Measurements from ENCODE around the gene PRKACB. TPM values are rescaled to one million over a fixed set of nuclear protein-coding genes. Genes with fewer than 3 reads are reported as not detected.
"Not testable (repeated sequence)": the region's sequence is repeated elsewhere in the genome, so short reads cannot be mapped to it uniquely, and the experiment has no call there.

Gene PRKACB
- polyA plus RNA-seq, 2 of the 4 experiments (the other 2 are of a cell fraction) = 10.9 to 17.9 TPM

DNA sequence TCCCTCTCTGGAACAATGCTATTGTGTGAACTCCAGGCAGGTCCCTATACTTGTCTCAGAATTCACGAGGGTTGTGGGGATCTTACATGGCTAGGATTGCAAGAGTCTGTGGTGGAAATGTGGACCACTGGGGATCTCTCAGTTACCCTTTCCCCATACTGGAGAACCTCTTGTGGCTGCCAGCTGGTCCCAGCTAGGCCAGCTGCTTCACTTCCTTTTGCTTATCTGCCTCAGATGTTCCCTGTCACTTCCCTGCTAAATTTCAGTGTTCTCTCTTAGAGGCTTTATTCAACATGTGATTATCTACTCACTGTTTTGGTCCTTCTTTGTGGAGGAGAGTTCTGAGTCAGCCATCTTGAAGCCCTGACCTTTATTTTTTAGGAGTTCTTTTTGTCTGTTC lies 81.6 kb downstream of the PRKACB start:
- H3K4me2 ChIP-seq = no peak overlapping the region
- ATAC-seq = no peak
- H3K4me1 ChIP-seq = no peaks in the 10 kb centered on the region
- ChIA-PET CTCF (no interaction called here), POLR2A (no interaction called here)
- WGBS (ENCODE audit: missing lambda C conversion rate) = 88% methylated on average over 1 of the region's 1 CpG
- FAIRE-seq = no peak
- DNase-seq (ENCODE audit: low read depth in 1 of 2, low spot score in 1 of 2) = no peak
- H3K9me3 ChIP-seq = no peaks in the 10 kb centered on the region; the same call in 2 of the 3 replicates
- no peak for TF ChIP-seq FOSL2 (IDR thresholded peaks at IDR 0.05)
- no peak for TF ChIP-seq FOSL2 (CRISPR knock-in tag; IDR thresholded peaks at IDR 0.05)
- no peak for TF ChIP-seq MAFK (IDR thresholded peaks at IDR 0.05; ENCODE audit: partially characterized antibody)
- TF ChIP-seq EHF (CRISPR knock-in tag; IDR thresholded peaks at IDR 0.05) = no peak
- TF ChIP-seq, protein P1, sequence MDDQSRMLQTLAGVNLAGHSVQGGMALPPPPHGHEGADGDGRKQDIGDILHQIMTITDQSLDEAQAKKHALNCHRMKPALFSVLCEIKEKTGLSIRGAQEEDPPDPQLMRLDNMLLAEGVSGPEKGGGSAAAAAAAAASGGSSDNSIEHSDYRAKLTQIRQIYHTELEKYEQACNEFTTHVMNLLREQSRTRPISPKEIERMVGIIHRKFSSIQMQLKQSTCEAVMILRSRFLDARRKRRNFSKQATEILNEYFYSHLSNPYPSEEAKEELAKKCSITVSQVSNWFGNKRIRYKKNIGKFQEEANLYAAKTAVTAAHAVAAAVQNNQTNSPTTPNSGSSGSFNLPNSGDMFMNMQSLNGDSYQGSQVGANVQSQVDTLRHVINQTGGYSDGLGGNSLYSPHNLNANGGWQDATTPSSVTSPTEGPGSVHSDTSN (IDR thresholded peaks at IDR 0.05) = no peak
- no peak overlapping the region for H3K27ac ChIP-seq
- no peak overlapping the region for H3K4me3 ChIP-seq

DNA sequence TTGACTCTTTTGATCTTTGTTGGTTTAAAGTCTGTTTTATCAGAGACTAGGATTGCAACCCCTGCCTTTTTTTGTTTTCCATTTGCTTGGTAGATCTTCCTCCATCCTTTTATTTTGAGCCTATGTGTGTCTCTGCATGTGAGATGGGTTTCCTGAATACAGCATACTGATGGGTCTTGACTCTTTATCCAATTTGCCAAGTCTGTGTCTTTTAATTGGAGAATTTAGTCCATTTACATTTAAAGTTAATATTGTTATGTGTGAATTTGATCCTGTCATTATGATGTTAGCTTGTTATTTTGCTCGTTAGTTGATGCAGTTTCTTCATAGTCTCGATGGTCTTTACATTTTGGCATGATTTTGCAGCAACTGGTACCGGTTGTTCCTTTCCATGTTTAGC lies 88.6 kb downstream of the PRKACB start:
- H3K4me1 ChIP-seq; CTCF ChIA-PET; H3K4me3 ChIP-seq; H3K4me2 ChIP-seq; ATAC-seq; DNase-seq (ENCODE audit: low read depth in 1 of 2, low spot score in 1 of 2); H3K27ac ChIP-seq; H3K9me3 ChIP-seq; FAIRE-seq; POLR2A ChIA-PET: not testable (repeated sequence)
- 65% methylated on average over 3 of the region's 3 CpGs for WGBS (ENCODE audit: missing lambda C conversion rate)

DNA sequence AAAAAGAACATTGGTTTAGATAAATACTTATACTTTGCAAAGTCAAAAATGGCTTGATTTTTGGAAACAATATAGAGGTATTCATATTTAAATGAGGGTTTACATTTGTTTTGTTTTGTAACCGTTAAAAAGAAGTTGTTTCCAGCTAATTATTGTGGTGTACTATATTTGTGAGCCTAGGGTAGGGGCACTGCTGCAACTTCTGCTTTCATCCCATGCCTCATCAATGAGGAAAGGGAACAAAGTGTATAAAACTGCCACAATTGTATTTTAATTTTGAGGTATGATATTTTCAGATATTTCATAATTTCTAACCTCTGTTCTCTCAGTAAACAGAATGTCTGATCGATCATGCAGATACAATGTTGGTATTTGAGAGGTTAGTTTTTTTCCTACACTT lies 92.2 kb downstream of the PRKACB start:
- POLR2A ChIA-PET = no interaction called here

DNA sequence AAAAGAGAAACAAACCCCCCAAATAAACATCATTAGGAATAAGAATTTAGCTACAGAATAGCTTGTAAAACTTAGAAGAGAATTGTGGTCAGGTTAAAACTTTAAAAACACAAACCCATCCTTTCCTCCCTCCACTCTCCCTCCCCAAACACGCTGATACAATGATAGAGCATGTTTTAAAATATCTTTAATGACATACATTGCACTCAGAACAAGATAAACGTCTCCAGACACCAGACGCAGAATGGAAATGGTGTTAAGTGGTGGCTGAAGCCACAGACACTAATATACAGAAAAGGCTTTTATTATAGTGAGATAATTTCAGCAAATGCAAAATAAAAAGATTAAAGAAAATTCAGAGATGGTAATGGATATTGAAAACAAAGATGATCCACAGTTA lies 98.6 kb downstream of the PRKACB start:
- 76% methylated on average over 3 of the region's 3 CpGs for WGBS (ENCODE audit: missing lambda C conversion rate)
- H3K4me2 ChIP-seq = no peak overlapping the region
- ATAC-seq (no peak), FAIRE-seq (no peak), DNase-seq (ENCODE audit: low read depth in 1 of 2, low spot score in 1 of 2) (no peak)
- H3K27ac ChIP-seq = no peak overlapping the region
- TF ChIP-seq ZFP36 (IDR thresholded peaks at IDR 0.05; ENCODE audit: borderline replicate concordance, partially characterized antibody) = no peak
- no peak for TF ChIP-seq JUN (IDR thresholded peaks at IDR 0.05)
- no peak for TF ChIP-seq PHF8 (IDR thresholded peaks at IDR 0.05; ENCODE audit: borderline replicate concordance, low read depth)
- TF ChIP-seq CHD2 (IDR thresholded peaks at IDR 0.05; ENCODE audit: low read length, partially characterized antibody) = no peak
- TF ChIP-seq HEYL (CRISPR knock-in tag; IDR thresholded peaks at IDR 0.05) = no peak
- TF ChIP-seq ESRRA (IDR thresholded peaks at IDR 0.05; ENCODE audit: borderline replicate concordance, low read length) = no peak
- no peak for TF ChIP-seq FOSL2 (IDR thresholded peaks at IDR 0.05)
- no peak for TF ChIP-seq FOSL2 (CRISPR knock-in tag; IDR thresholded peaks at IDR 0.05)
- no peak for TF ChIP-seq TFCP2L1 (CRISPR knock-in tag; IDR thresholded peaks at IDR 0.05)
- TF ChIP-seq EP300 (IDR thresholded peaks at IDR 0.05) = no peak
- no peak for TF ChIP-seq CBX2 (IDR thresholded peaks at IDR 0.05; ENCODE audit: borderline replicate concordance, low read depth)
- TF ChIP-seq RFX5 (IDR thresholded peaks at IDR 0.05) = no peak
- TF ChIP-seq FOSB (CRISPR knock-in tag; IDR thresholded peaks at IDR 0.05) = no peak
- TF ChIP-seq FOXS1 (CRISPR knock-in tag; IDR thresholded peaks at IDR 0.05) = no peak
- no peaks in the 10 kb centered on the region for H3K9me3 ChIP-seq
- ChIA-PET CTCF (no interaction called here), POLR2A (no interaction called here)
- peaks cover 12% of the 10 kb centered on the region for H3K4me1 ChIP-seq
- no peak overlapping the region for H3K4me3 ChIP-seq

More for the DNA sequence above, 92.2 kb downstream of the PRKACB start:
- DNase-seq (ENCODE audit: low read depth in 1 of 2, low spot score in 1 of 2) = no peak
- no peaks in the 10 kb centered on the region for H3K9me3 ChIP-seq
- H3K4me3 ChIP-seq = no peak overlapping the region
- H3K4me2 ChIP-seq = no peak overlapping the region
- FAIRE-seq = no peak
- no peaks in the 10 kb centered on the region for H3K4me1 ChIP-seq
- ATAC-seq = no peak
- CTCF ChIA-PET = interaction anchor here (0.6 kb wide), 1 partner anchor 53 kb away, joined by 4 read pairs; no protein-coding TSS in a partner anchor
- WGBS (ENCODE audit: missing lambda C conversion rate) = 64% methylated on average over 2 of the region's 2 CpGs
- no peak overlapping the region for H3K27ac ChIP-seq
- TF ChIP-seq SREBF2 (IDR thresholded peaks at IDR 0.05) = no peak
- TF ChIP-seq FOSL2 (IDR thresholded peaks at IDR 0.05) = no peak
- no peak for TF ChIP-seq FOSL2 (CRISPR knock-in tag; IDR thresholded peaks at IDR 0.05)
- TF ChIP-seq POLR2A (IDR thresholded peaks at IDR 0.05; ENCODE audit: low read length) = no peak
- TF ChIP-seq BHLHE40 (IDR thresholded peaks at IDR 0.05; ENCODE audit: low read depth, low read length) = no peak
- no peak for TF ChIP-seq CHD2 (IDR thresholded peaks at IDR 0.05; ENCODE audit: low read length, partially characterized antibody)

Data from A549 (cell line).